HFF-Myc (cell line): ENCODE measurements around the gene BRSK2.

Source experiments
- DNase-seq: peaks from one replicate; pipeline ENCODE4 v3.0.0-alpha.2; 2011; ENCODE audit warnings: low read depth; ENCODE audit errors: extremely low read depth
- H3K4me3 ChIP-seq: replicated peaks from 2 replicates; pipeline ENCODE4 v1.5.1; 2011; ENCODE audit warnings: low read depth, mild to moderate bottlenecking, control low read depth, low read length
- CTCF ChIP-seq: IDR thresholded peaks from 2 replicates; pipeline ENCODE4 v1.5.1; 2012; ENCODE audit warnings: mild to moderate bottlenecking, low read depth, low read length, control low read depth; ENCODE audit errors: missing control alignments

BRSK2 gene

GRCh38 chr11:1470681-1471611 lies 81.2 kb downstream of the BRSK2 start:
- no peak for DNase-seq
- no peak for TF ChIP-seq CTCF

GRCh38 chr11:1471736-1472135 lies 82.0 kb downstream of the BRSK2 start:
- DNase-seq, result no peak
- H3K4me3 ChIP-seq, result no peak overlapping the region
- TF ChIP-seq CTCF, result no peak

More at GRCh38 chr11:1470681-1471611, 81.2 kb downstream of the BRSK2 start:
- H3K4me3 ChIP-seq, result no peak overlapping the region

GRCh38 chr11:1472180-1473005 lies 82.7 kb downstream of the BRSK2 start:
- TF ChIP-seq CTCF, result no peak
- H3K4me3 ChIP-seq, result no peak overlapping the region
- no peak for DNase-seq

GRCh38 chr11:1473011-1473628 lies 83.4 kb downstream of the BRSK2 start:
- no peak for DNase-seq
- no peak for TF ChIP-seq CTCF
- no peak overlapping the region for H3K4me3 ChIP-seq

GRCh38 chr11:1473786-1474185 lies 84.1 kb downstream of the BRSK2 start:
- TF ChIP-seq CTCF, result no peak
- DNase-seq, result no peak
- no peak overlapping the region for H3K4me3 ChIP-seq

- DNase-seq, result no peak
- TF ChIP-seq CTCF, result no peak
- H3K4me3 ChIP-seq, result no peak overlapping the region
These were observed 86.1 kb downstream of the BRSK2 start for GRCh38 chr11:1475841-1476240.
